Neuronal stem cell (in vitro differentiated cells): ENCODE measurements around the gene TAP2.

ENCODE experiments used
- DNase-seq: peaks from one replicate; pipeline ENCODE4 v3.0.0-alpha.2; 2013; ENCODE audit warnings: low spot score
- H2AFZ ChIP-seq: one replicate; pipeline ENCODE4 v1.6.1; 2013; ENCODE audit warnings: mild to moderate bottlenecking, low read length, inconsistent platforms
- H2AK5ac ChIP-seq: 2 replicates; pipeline ENCODE4 v1.6.1; 2013; ENCODE audit warnings: low read depth, mild to moderate bottlenecking, inconsistent platforms, low read length, moderate library complexity, mixed read lengths
- H2BK120ac ChIP-seq: 2 replicates; pipeline ENCODE4 v1.6.1; 2013; ENCODE audit warnings: low read depth, mild to moderate bottlenecking, inconsistent platforms, low read length, moderate library complexity, mixed read lengths
- H2BK12ac ChIP-seq: one replicate; pipeline ENCODE4 v1.6.1; 2013; ENCODE audit warnings: low read length, inconsistent platforms
- H2BK15ac ChIP-seq: 2 replicates; pipeline ENCODE4 v1.6.1; 2013; ENCODE audit warnings: mild to moderate bottlenecking, low read length, inconsistent platforms, mixed read lengths
- H2BK5ac ChIP-seq: one replicate; pipeline ENCODE4 v1.6.1; 2013; ENCODE audit warnings: inconsistent platforms, mild to moderate bottlenecking, low read length, moderate library complexity
- H3K14ac ChIP-seq: one replicate; pipeline ENCODE4 v1.6.1; 2013; ENCODE audit warnings: low read length, inconsistent platforms
- H3K18ac ChIP-seq: 2 replicates; pipeline ENCODE4 v1.6.1; 2013; ENCODE audit warnings: low read length, inconsistent platforms
- H3K23ac ChIP-seq: 2 replicates; pipeline ENCODE4 v1.6.1; 2013; ENCODE audit warnings: low read depth, mild to moderate bottlenecking, mixed read lengths, low read length, inconsistent platforms; ENCODE audit not compliant: poor library complexity
- H3K27ac ChIP-seq: replicated peaks from 3 replicates; pipeline ENCODE4 v1.5.1; 2013; ENCODE audit warnings: low read length, inconsistent platforms
- H3K27me3 ChIP-seq, 3 experiments: 2 replicates each; pipeline ENCODE4 v1.6.1; 2013; ENCODE audit warnings: low read length in 3 of 3, mild to moderate bottlenecking in 2 of 3, inconsistent platforms in 1 of 3, low read depth in 1 of 3, mixed read lengths in 1 of 3, moderate library complexity in 1 of 3; ENCODE audit not compliant: control insufficient read depth in 3 of 3, insufficient read depth in 3 of 3
- H3K36me3 ChIP-seq, 2 donors: replicated peaks in 1 of 2; 2 replicates each; pipeline ENCODE4 v1.6.1; 2013; ENCODE audit warnings: low read length in 2 of 2; ENCODE audit not compliant: control insufficient read depth in 2 of 2, insufficient read depth in 2 of 2
- H3K4ac ChIP-seq: 2 replicates; pipeline ENCODE4 v1.6.1; 2013; ENCODE audit warnings: inconsistent platforms, mild to moderate bottlenecking, low read length, moderate library complexity
- H3K4me1 ChIP-seq, 2 donors: 1 replicate in 1 of 2; 2 replicates in 1 of 2; pipeline ENCODE4 v1.6.1; 2013; ENCODE audit warnings: low read length in 2 of 2, low read depth in 1 of 2; ENCODE audit not compliant: control insufficient read depth in 2 of 2, insufficient read depth in 1 of 2
- H3K4me2 ChIP-seq: one replicate; pipeline ENCODE4 v1.6.1; 2013; ENCODE audit warnings: mild to moderate bottlenecking, low read length, inconsistent platforms; ENCODE audit not compliant: insufficient read depth, poor library complexity, severe bottlenecking
- H3K4me3 ChIP-seq, 2 donors: 2 replicates each; pipeline ENCODE4 v1.5.1; 2013; ENCODE audit warnings: low read length in 2 of 2, mild to moderate bottlenecking in 2 of 2, inconsistent platforms in 1 of 2, moderate library complexity in 1 of 2
- H3K79me1 ChIP-seq: one replicate; pipeline ENCODE4 v1.6.1; 2013; ENCODE audit warnings: low read depth, mild to moderate bottlenecking, inconsistent platforms, low read length, moderate library complexity
- H3K9ac ChIP-seq: one replicate; pipeline ENCODE4 v1.6.1; 2013; ENCODE audit warnings: mild to moderate bottlenecking, low read depth, low read length, inconsistent platforms; ENCODE audit not compliant: poor library complexity
- H3K9me3 ChIP-seq, 2 donors: replicated peaks in 1 of 2; 2 replicates each; pipeline versions ENCODE3 to v1.6.1; 2013; ENCODE audit warnings: low read length in 2 of 2, mild to moderate bottlenecking in 2 of 2, inconsistent platforms in 1 of 2, low read depth in 1 of 2, mixed read lengths in 1 of 2, moderate library complexity in 1 of 2; ENCODE audit not compliant: control insufficient read depth in 2 of 2, insufficient read depth in 1 of 2
- H4K8ac ChIP-seq: one replicate; pipeline ENCODE4 v1.6.1; 2013; ENCODE audit warnings: low read depth, mild to moderate bottlenecking, inconsistent platforms, low read length, moderate library complexity
- H4K91ac ChIP-seq: one replicate; pipeline ENCODE4 v1.6.1; 2013; ENCODE audit warnings: low read length, low read depth, mild to moderate bottlenecking, inconsistent platforms; ENCODE audit not compliant: poor library complexity
- whole genome bisulfite sequencing, 2 donors: extraction: QIAGEN DNeasy Blood & Tissue Kit; methylation state at CpG; one replicate each; pipeline ENCODE4 v1.1.7; 2013; ENCODE audit warnings: missing lambda C conversion rate in 2 of 2, mixed read lengths in 1 of 2; ENCODE audit not compliant: insufficient read length in 2 of 2, insufficient replicate concordance in 1 of 2; ENCODE audit errors: extremely low coverage in 2 of 2; 5-methylcytosine and 5-hydroxymethylcytosine counted together

Gene TAP2

GRCh38 chr6:32860674-32861073 is 22.1 kb upstream of the TAP2 start:
- H3K4ac ChIP-seq = no peak overlapping the region

GRCh38 chr6:32858194-32858593 is 19.7 kb upstream of the TAP2 start:
- no peak overlapping the region for H4K91ac ChIP-seq
- no peaks in the 10 kb centered on the region for H3K79me1 ChIP-seq
- no peak overlapping the region for H3K27ac ChIP-seq
- H3K27me3 ChIP-seq = peaks cover 0 to 76% (median 22%) of the 10 kb centered on the region in 3 experiments
- H3K4me3 ChIP-seq = no peak overlapping the region
- H4K8ac ChIP-seq = no peak overlapping the region
- WGBS, 2 donors = no CpG with 5 or more reads among the region's 5 CpGs
- no peak overlapping the region for H3K9ac ChIP-seq
- H3K4me1 ChIP-seq = peaks cover 2 to 7% of the 10 kb centered on the region in 2 donors
- no peak overlapping the region for H3K18ac ChIP-seq
- H3K9me3 ChIP-seq = no peaks in the 10 kb centered on the region
- DNase-seq = no peak
- no peak overlapping the region for H3K4ac ChIP-seq
- no peak overlapping the region for H3K4me2 ChIP-seq
- no peak overlapping the region for H3K23ac ChIP-seq
- H3K36me3 ChIP-seq = no peaks in the 10 kb centered on the region
- H2BK5ac ChIP-seq = no peak overlapping the region
- no peak overlapping the region for H2AK5ac ChIP-seq
- no peak overlapping the region for H3K14ac ChIP-seq
- H2BK120ac ChIP-seq = no peak overlapping the region
- H2AFZ ChIP-seq = no peak overlapping the region
- H2BK12ac ChIP-seq = no peak overlapping the region
- H2BK15ac ChIP-seq = no peak overlapping the region

More at GRCh38 chr6:32860674-32861073, 22.1 kb upstream of the TAP2 start:
- H4K91ac ChIP-seq = no peak overlapping the region
- no peak overlapping the region for H3K27ac ChIP-seq
- no peak overlapping the region for H4K8ac ChIP-seq
- H3K4me3 ChIP-seq = no peak overlapping the region
- no peak overlapping the region for H3K14ac ChIP-seq
- no peaks in the 10 kb centered on the region for H3K4me1 ChIP-seq
- no peak overlapping the region for H3K23ac ChIP-seq
- H3K36me3 ChIP-seq = no peaks in the 10 kb centered on the region
- no CpG with 5 or more reads among the region's 1 CpG for WGBS, 2 donors
- H3K79me1 ChIP-seq = no peaks in the 10 kb centered on the region
- no peak overlapping the region for H2BK120ac ChIP-seq
- no peak overlapping the region for H2BK5ac ChIP-seq
- H3K18ac ChIP-seq = no peak overlapping the region
- H2AFZ ChIP-seq = no peak overlapping the region
- H3K4me2 ChIP-seq = no peak overlapping the region
- H2BK15ac ChIP-seq = no peak overlapping the region
- H3K9ac ChIP-seq = no peak overlapping the region
- DNase-seq = no peak
- H2BK12ac ChIP-seq = no peak overlapping the region
- H3K27me3 ChIP-seq = peaks cover 0 to 72% (median 5%) of the 10 kb centered on the region in 3 experiments
- H2AK5ac ChIP-seq = no peak overlapping the region
- no peaks in the 10 kb centered on the region for H3K9me3 ChIP-seq

- Histone ChIP-seq H3K23ac (no peak overlapping the region), H3K9ac (no peak overlapping the region), H2BK12ac (no peak overlapping the region), H3K4ac (no peak overlapping the region), H3K4me3 (no peak overlapping the region), H2AFZ (no peak overlapping the region), H3K27ac (no peak overlapping the region), H3K4me1 (peaks cover 2 to 14% of the 10 kb centered on the region in 2 donors), H2BK5ac (no peak overlapping the region), H4K8ac (no peak overlapping the region), H3K27me3 (peaks cover 3 to 84% (median 31%) of the 10 kb centered on the region in 3 experiments), H2BK120ac (no peak overlapping the region), H4K91ac (no peak overlapping the region), H3K18ac (no peak overlapping the region), H3K4me2 (no peak overlapping the region), H2BK15ac (no peak overlapping the region), H3K79me1 (no peaks in the 10 kb centered on the region), H3K36me3 (no peaks in the 10 kb centered on the region), H2AK5ac (no peak overlapping the region), H3K14ac (no peak overlapping the region), H3K9me3 (no peaks in the 10 kb centered on the region)
- WGBS, 2 donors = no CpG with 5 or more reads among the region's 14 CpGs
- no peak for DNase-seq
Measured at GRCh38 chr6:32857156-32857891, 18.8 kb upstream of the TAP2 start.

GRCh38 chr6:32855467-32856174 is 17.1 kb upstream of the TAP2 start:
- Histone ChIP-seq H3K4me2 (no peak overlapping the region), H3K4me3 (no peak overlapping the region), H2BK12ac (no peak overlapping the region), H3K36me3 (no peaks in the 10 kb centered on the region), H2BK15ac (no peak overlapping the region), H3K27ac (no peak overlapping the region), H2BK5ac (no peak overlapping the region), H3K27me3 (peaks cover 6 to 96% (median 42%) of the 10 kb centered on the region in 3 experiments), H3K23ac (no peak overlapping the region), H3K9me3 (no peaks in the 10 kb centered on the region), H3K14ac (no peak overlapping the region), H3K4me1 (peaks cover 2 to 14% of the 10 kb centered on the region in 2 donors), H3K4ac (no peak overlapping the region), H3K9ac (no peak overlapping the region), H2BK120ac (no peak overlapping the region), H3K18ac (no peak overlapping the region), H2AFZ (no peak overlapping the region), H4K8ac (no peak overlapping the region), H4K91ac (no peak overlapping the region), H2AK5ac (no peak overlapping the region), H3K79me1 (no peaks in the 10 kb centered on the region)
- WGBS, 2 donors = no CpG with 5 or more reads among the region's 8 CpGs
- no peak for DNase-seq
